Fibroblast of the aortic adventitia (primary cell): ENCODE measurements around the gene CACNA2D3. TPM values are rescaled to one million over a fixed set of nuclear protein-coding genes. Genes with fewer than 3 reads are reported as not detected.

ENCODE experiments used
- DNase-seq: peaks from one replicate; pipeline ENCODE4 v3.0.0-alpha.2; 2010; ENCODE audit warnings: low read depth
- H3K4me3 ChIP-seq: 2 replicates; pipeline ENCODE4 v1.5.1; 2011; ENCODE audit warnings: low read depth, mild to moderate bottlenecking, control low read depth, low read length, moderate library complexity
- total RNA-seq: library from RNA; depleted of rRNA; stranded (reverse); fragments of >200 nt; gene quantifications from 2 replicates; pipeline ENCODE4 v1.2.3, GENCODE V29; 2012; ENCODE audit warnings: low replicate concordance
- TF ChIP-seq, protein P1 (sequence below): IDR thresholded peaks from 2 replicates; pipeline ENCODE4 v1.5.1; 2011; ENCODE audit warnings: mild to moderate bottlenecking, low read length, control low read depth, inconsistent platforms; ENCODE audit not compliant: insufficient read depth

Gene CACNA2D3
- total RNA-seq, 1 donor: 0.45 TPM

DNA sequence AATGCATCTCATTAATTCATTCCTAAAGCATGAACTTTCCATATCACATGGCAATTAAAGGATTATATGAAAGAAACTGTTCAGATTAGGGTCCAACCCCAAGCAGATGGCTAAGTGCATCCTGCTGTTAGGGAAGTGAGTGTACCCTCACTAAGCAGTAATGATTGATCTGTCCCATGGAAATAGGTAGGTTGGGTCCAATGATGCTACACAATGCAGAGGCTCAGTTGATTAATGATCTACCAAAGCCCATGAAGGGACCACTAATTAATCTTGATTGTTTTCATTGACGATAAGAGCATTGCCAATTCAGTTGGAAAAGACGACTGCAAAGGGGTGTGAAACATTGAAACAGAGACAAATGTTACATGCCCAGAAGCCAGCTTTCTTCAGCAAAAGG, 1000.0 kb downstream of the CACNA2D3 start:
- TF ChIP-seq, protein P1, sequence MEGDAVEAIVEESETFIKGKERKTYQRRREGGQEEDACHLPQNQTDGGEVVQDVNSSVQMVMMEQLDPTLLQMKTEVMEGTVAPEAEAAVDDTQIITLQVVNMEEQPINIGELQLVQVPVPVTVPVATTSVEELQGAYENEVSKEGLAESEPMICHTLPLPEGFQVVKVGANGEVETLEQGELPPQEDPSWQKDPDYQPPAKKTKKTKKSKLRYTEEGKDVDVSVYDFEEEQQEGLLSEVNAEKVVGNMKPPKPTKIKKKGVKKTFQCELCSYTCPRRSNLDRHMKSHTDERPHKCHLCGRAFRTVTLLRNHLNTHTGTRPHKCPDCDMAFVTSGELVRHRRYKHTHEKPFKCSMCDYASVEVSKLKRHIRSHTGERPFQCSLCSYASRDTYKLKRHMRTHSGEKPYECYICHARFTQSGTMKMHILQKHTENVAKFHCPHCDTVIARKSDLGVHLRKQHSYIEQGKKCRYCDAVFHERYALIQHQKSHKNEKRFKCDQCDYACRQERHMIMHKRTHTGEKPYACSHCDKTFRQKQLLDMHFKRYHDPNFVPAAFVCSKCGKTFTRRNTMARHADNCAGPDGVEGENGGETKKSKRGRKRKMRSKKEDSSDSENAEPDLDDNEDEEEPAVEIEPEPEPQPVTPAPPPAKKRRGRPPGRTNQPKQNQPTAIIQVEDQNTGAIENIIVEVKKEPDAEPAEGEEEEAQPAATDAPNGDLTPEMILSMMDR: no peak
- no peak overlapping the region for H3K4me3 ChIP-seq
- DNase-seq: no peak

Other genes with a start within 250 kb of the CACNA2D3 start
- 19.2 and 29.5 TPM in 2 replicates for gene ACTR8, start 240.4 kb upstream of the CACNA2D3 start, total RNA-seq
- gene SELENOK, start 230.7 kb upstream of the CACNA2D3 start, total RNA-seq: 18.3 and 25.9 TPM in 2 replicates